Heart right ventricle (tissue), 16 donors: Measurements from ENCODE around the gene DNM3. TPM values are rescaled to one million over a fixed set of nuclear protein-coding genes. Genes with fewer than 3 reads are reported as not detected.

Source experiments
- ATAC-seq, 8 donors: fragments of 200-7000 bp; cut with Tn5 transposase; one replicate each; pipeline ENCODE4 v1.9.1; 2020; ENCODE audit warnings: mild to moderate bottlenecking in 8 of 8, moderate library complexity in 8 of 8, moderate number of reproducible peaks in 1 of 8
- DNase-seq, 2 donors: peaks; one replicate each; pipeline ENCODE4 v3.0.0-alpha.2; 2020
- H3K27ac ChIP-seq, 10 donors: fragments of 200-600 bp; sonication (generic) in 2 of 10; one replicate each; pipeline versions ENCODE4 v1.5.0 to v1.8.0; 2020 to 2022; ENCODE audit warnings: mild to moderate bottlenecking in 3 of 10
- H3K27me3 ChIP-seq, 7 donors: fragments of 200-600 bp; one replicate each; pipeline ENCODE4 v1.8.0; 2021 to 2022; ENCODE audit warnings: mild to moderate bottlenecking in 2 of 7
- H3K36me3 ChIP-seq, 9 donors: fragments of 200-600 bp; sonication (generic) in 1 of 9; one replicate each; pipeline versions ENCODE4 v1.5.0 to v1.8.0; 2020 to 2022; ENCODE audit warnings: mild to moderate bottlenecking in 2 of 9
- H3K4me1 ChIP-seq, 9 donors: fragments of 200-600 bp; sonication (generic) in 1 of 9; one replicate each; pipeline versions ENCODE4 v1.5.0 to v1.8.0; 2020 to 2022; ENCODE audit warnings: mild to moderate bottlenecking in 4 of 9
- H3K4me3 ChIP-seq, 10 donors: fragments of 200-600 bp; sonication (generic) in 2 of 10; one replicate each; pipeline versions ENCODE4 v1.5.0 to v1.8.0; 2020 to 2022; ENCODE audit warnings: mild to moderate bottlenecking in 7 of 10, moderate library complexity in 2 of 10
- H3K9me3 ChIP-seq, 11 donors: fragments of 200-600 bp in 10 of 11; sonication (generic) in 2 of 11; one replicate each; pipeline versions ENCODE4 v1.5.0 to v1.8.0; 2013 to 2022; ENCODE audit warnings: mild to moderate bottlenecking in 2 of 11, control low read depth in 1 of 11, moderate library complexity in 1 of 11
- WGBS, 2 donors: extraction: QIAGEN DNeasy Blood & Tissue Kit; methylation state at CpG; one replicate each; pipeline ENCODE4 v1.1.7; 2013; ENCODE audit warnings: inconsistent platforms in 1 of 2; 5-methylcytosine and 5-hydroxymethylcytosine counted together
- intact Hi-C, 10 donors: fragments of 100-400 bp; cut with DNase I; formaldehyde crosslinking; loops; one replicate each; pipeline versions ENCODE4 v1.11.1 to v1.14.2; 2022
- polyA plus RNA-seq, 2 donors: library from polyadenylated mRNA; stranded (reverse); fragments of 200-250 nt; gene quantifications; one replicate each; pipeline ENCODE4 v1.2.3, GENCODE V29; 2013
- total RNA-seq, 10 donors: library from RNA; stranded (reverse); fragmentation: NEBNext Ultra II Directional in 3 of 10; extraction: Animal tissue kit (Norgen Biotek cat#: 25700) in 3 of 10; gene quantifications; one replicate each; pipeline versions ENCODE4 v1.2.1 to v1.2.4, GENCODE V29; 2021 to 2023
- TF ChIP-seq, protein P1 (sequence below), 9 donors: fragments of 200-600 bp; sonication (generic) in 2 of 9; IDR thresholded peaks; one replicate each; pipeline versions ENCODE4 v1.5.0 to v1.8.0; 2021 to 2022; ENCODE audit warnings: antibody characterized with exemption in 9 of 9, mild to moderate bottlenecking in 5 of 9, moderate library complexity in 1 of 9
- donor health status: Arrhythmogenic right ventricular cardiomyopathy.
- donor health status: ischemic (EF 13 %, LVEDD 7.1; RV severe dilation, severe dysfunction).
- donor health status: healthy with polysubstance abuse.
- donor health status: DM: no; HTN: yes; CAD: no.
- donor health status: DM: no; HTN: no; CAD: no.
- donor health status: ischemic (EF 25% LVEDD 6.9; RV normal size, moderate dysfunction).
- donor health status: ischemic (EF 25% LVEDD 5.7; RV mildly dilated, moderate dysfunction).
- donor health status: healthy.
- donor health status: DM: yes; HTN: yes; CAD: no.
- donor health status: Ischemic cardiomyopathy.
- donor health status: ischemic (EF 35%, LVEDD 5.7; RV mildly dilated, moderate dysfunction).
- donor health status: nonischemic (EF 11% LVEDD 7.7; RV severe dilation, severe dysfunction).
- donor health status: DM: yes; HTN: yes; CAD: no.
- donor health status: PGD.
- donor health status: ischemic (EF 29% LVEDD 5.4; RV normal size, mild dysfunction).
- donor health status: nonischemic (EF 23%, LVEDD 6.1; RV moderate dilation, normal function).

DNM3 gene
- total and polyA plus RNA-seq, 12 donors: 0.77 to 2.8 (median 2.2) TPM

DNA sequence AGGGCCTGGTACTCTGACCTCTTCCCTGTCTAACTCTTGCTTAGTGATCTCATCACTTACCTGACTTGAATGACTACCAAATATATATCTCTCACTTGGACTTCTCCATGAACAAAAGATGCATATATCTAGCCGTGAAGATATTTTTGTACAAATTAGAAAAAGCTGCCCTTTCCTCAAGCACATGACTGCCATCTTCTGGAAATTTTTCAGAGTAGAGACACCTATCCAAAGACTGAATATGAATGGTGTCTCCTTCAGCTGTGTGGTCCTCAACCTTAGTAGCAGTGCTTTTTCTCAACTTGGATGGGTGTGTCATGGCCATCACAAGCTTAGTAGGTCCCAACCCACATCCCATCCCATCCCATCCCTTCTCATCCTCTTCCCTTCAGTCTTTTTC lies 142.3 kb downstream of the DNM3 start:
- Histone ChIP-seq H3K4me1 (peaks cover 0 to 20% (median 0%) of the 10 kb centered on the region in 9 donors), H3K36me3 (peaks cover 0 to 11% (median 0%) of the 10 kb centered on the region in 9 donors), H3K27me3 (no peaks in the 10 kb centered on the region), H3K4me3 (no peak overlapping the region), H3K27ac (no peak overlapping the region), H3K9me3 (no peaks in the 10 kb centered on the region)
- intact Hi-C loops: loop anchor here in 6 of 10 donors (1.0 to 10.0 kb wide), 5 partner anchors 181 to 339 kb away; no protein-coding TSS in a partner anchor
- no peak for DNase-seq
- TF ChIP-seq, protein P1, sequence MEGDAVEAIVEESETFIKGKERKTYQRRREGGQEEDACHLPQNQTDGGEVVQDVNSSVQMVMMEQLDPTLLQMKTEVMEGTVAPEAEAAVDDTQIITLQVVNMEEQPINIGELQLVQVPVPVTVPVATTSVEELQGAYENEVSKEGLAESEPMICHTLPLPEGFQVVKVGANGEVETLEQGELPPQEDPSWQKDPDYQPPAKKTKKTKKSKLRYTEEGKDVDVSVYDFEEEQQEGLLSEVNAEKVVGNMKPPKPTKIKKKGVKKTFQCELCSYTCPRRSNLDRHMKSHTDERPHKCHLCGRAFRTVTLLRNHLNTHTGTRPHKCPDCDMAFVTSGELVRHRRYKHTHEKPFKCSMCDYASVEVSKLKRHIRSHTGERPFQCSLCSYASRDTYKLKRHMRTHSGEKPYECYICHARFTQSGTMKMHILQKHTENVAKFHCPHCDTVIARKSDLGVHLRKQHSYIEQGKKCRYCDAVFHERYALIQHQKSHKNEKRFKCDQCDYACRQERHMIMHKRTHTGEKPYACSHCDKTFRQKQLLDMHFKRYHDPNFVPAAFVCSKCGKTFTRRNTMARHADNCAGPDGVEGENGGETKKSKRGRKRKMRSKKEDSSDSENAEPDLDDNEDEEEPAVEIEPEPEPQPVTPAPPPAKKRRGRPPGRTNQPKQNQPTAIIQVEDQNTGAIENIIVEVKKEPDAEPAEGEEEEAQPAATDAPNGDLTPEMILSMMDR (IDR thresholded peaks at IDR 0.05): peak in 7 of 9 donors; percentile 27 to 59 (median 44)
- peak in 4 of 8 donors; percentile 37 to 60 (median 44) for ATAC-seq
- WGBS, 2 donors: 34 to 55% methylated on average over 1 of the region's 1 CpG

DNA sequence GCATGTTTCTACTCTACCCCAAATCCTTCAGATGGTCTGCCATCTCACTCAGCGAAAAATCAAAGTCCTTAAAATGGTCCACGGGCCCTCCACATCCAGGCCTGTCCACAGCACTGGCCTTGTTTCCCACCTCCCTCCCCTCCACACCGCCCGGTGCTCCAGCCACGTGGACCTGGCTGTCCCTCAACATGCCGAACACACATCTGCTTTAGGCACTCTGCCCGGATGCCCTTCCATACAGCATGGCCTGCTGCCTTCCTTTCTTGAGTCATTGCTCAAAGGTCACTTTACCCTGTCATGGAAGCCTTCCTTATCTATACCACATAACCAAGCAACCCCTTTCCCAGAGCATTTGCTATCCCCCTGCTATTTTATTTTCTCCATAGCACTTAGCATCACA lies 143.0 kb downstream of the DNM3 start:
- intact Hi-C loops: loop anchor here in 9 of 10 donors (1.0 to 10.0 kb wide), 6 partner anchors 182 to 339 kb away; no protein-coding TSS in a partner anchor
- Histone ChIP-seq H3K27ac (no peak overlapping the region), H3K4me1 (peaks cover 0 to 20% (median 0%) of the 10 kb centered on the region in 9 donors), H3K4me3 (no peak overlapping the region), H3K36me3 (peaks cover 0 to 14% (median 0%) of the 10 kb centered on the region in 9 donors), H3K27me3 (no peaks in the 10 kb centered on the region), H3K9me3 (no peaks in the 10 kb centered on the region)
- 53 to 57% methylated on average over 7 of the region's 7 CpGs for WGBS, 2 donors
- ATAC-seq (peak in 7 of 8 donors; percentile 51 to 86 (median 81)), DNase-seq (peak; percentile 13 to 30)
- TF ChIP-seq, protein P1 (IDR thresholded peaks at IDR 0.05): no peak

- DNase-seq (no peak), ATAC-seq (peak in 4 of 8 donors; percentile 46 to 75 (median 63))
- no peaks in the 10 kb centered on the region for H3K27me3 ChIP-seq
- H3K4me3 ChIP-seq: no peak overlapping the region
- peaks cover 0 to 14% (median 0%) of the 10 kb centered on the region in 9 donors for H3K36me3 ChIP-seq
- peaks cover 0 to 14% (median 0%) of the 10 kb centered on the region in 9 donors for H3K4me1 ChIP-seq
- H3K27ac ChIP-seq: no peak overlapping the region
- H3K9me3 ChIP-seq: no peaks in the 10 kb centered on the region
- TF ChIP-seq, protein P1 (IDR thresholded peaks at IDR 0.05): peak; percentile 52 to 89 (median 78)
- intact Hi-C loops: loop anchor here (1.0 to 10.0 kb wide), 6 partner anchors 183 to 340 kb away; no protein-coding TSS in a partner anchor
- 21 to 22% methylated on average over 3 of the region's 3 CpGs for WGBS, 2 donors
These were observed 143.7 kb downstream of the DNM3 start for GRCh38 chr1:171984850-171985485.

GRCh38 chr1:171985639-171986038 lies 144.3 kb downstream of the DNM3 start:
- TF ChIP-seq, protein P1 (IDR thresholded peaks at IDR 0.05): peak in 3 of 9 donors; percentile 9 to 14 (median 11)
- intact Hi-C loops: loop anchor here in 7 of 10 donors (1.0 to 10.0 kb wide), 5 partner anchors 184 to 341 kb away; no protein-coding TSS in a partner anchor
- H3K36me3 ChIP-seq: peaks cover 0 to 14% (median 0%) of the 10 kb centered on the region in 9 donors
- no peaks in the 10 kb centered on the region for H3K27me3 ChIP-seq
- WGBS, 2 donors: 58 to 61% methylated on average over 2 of the region's 2 CpGs
- H3K9me3 ChIP-seq: no peaks in the 10 kb centered on the region
- no peak overlapping the region for H3K4me3 ChIP-seq
- DNase-seq (no peak), ATAC-seq (peak in 1 of 8 donors; percentile 56)
- H3K27ac ChIP-seq: no peak overlapping the region
- H3K4me1 ChIP-seq: peaks cover 0 to 12% (median 0%) of the 10 kb centered on the region in 9 donors
